HCT116 (cell line): ENCODE measurements around the gene TBC1D1. TPM values are rescaled to one million over a fixed set of nuclear protein-coding genes. Genes with fewer than 3 reads are reported as not detected.
A peak's percentile ranks its signal among the peaks of the same experiment; 100 is the strongest.

Source experiments
- ATAC-seq: fragments of 200-7000 bp; cut with Tn5 transposase; 2 replicates; pipeline ENCODE4 v1.9.1; 2020; ENCODE audit warnings: mild to moderate bottlenecking, moderate library complexity
- BruUV-seq: library from RNA; stranded (reverse); fragments of 400-500 nt; replicated peaks from 2 replicates; lab custom pipeline; 2021; lab: Mats Ljungman, UMichigan
- CTCF ChIA-PET: fragments of 300-600 bp; sonication (Branson Sonifier 250); formaldehyde crosslinking; loops from one replicate; lab custom pipeline; 2021; ENCODE audit warnings: antibody characterized with exemption; lab: Charles Lee
- POLR2A ChIA-PET: fragments of 300-600, 350-600 bp; sonication (Branson Sonifier 250); formaldehyde crosslinking; loops from one replicate; lab custom pipeline; 2021; ENCODE audit warnings: antibody characterized with exemption; lab: Charles Lee
- RAD21 ChIA-PET, 2 experiments: fragments of 300-600 bp; sonication (Branson Sonifier 250); formaldehyde crosslinking; loops; one replicate each; lab custom pipeline; 2023; ENCODE audit warnings: low total read pairs in 2 of 2; ENCODE audit not compliant: uncharacterized antibody in 2 of 2, unreplicated experiment in 2 of 2, low non-redundant PET in 1 of 2; lab: Charles Lee
- DNase-seq: peaks from one replicate; pipeline ENCODE4 v3.0.0-alpha.2; 2010; ENCODE audit warnings: low read depth, low spot score
- H2AFZ ChIP-seq: fragments of 200-600 bp; shearing (Covaris generic), sonication (generic); 2 replicates; pipeline ENCODE4 v1.6.1; 2017; ENCODE audit warnings: low read depth, mixed run types, mixed read lengths, antibody characterized with exemption, low read length; ENCODE audit not compliant: poor library complexity, severe bottlenecking
- H3K27ac ChIP-seq: 2 replicates; pipeline ENCODE4 v1.5.1; 2012; ENCODE audit warnings: low read depth, low read length
- H3K27me3 ChIP-seq: fragments of 200-600 bp; sonication (generic); 2 replicates; pipeline ENCODE4 v1.6.1; 2016; ENCODE audit warnings: mixed run types, low read length, mixed read lengths; ENCODE audit not compliant: insufficient read depth
- H3K36me3 ChIP-seq, 2 experiments: fragments of 200-500 bp in 1 of 2; fragments of 200-600 bp in 1 of 2; sonication (Bioruptor generic) in 1 of 2; sonication (generic) in 1 of 2; 2 replicates each; pipeline versions ENCODE4 v1.5.1 to v1.6.1; 2014 to 2016; ENCODE audit warnings: low read length in 2 of 2, inconsistent platforms in 1 of 2, mixed read lengths in 1 of 2, mixed run types in 1 of 2; ENCODE audit not compliant: insufficient read depth in 2 of 2, control insufficient read depth in 1 of 2
- H3K4me1 ChIP-seq, 2 experiments: fragments of 200-600 bp in 1 of 2; sonication (generic) in 1 of 2; 2 replicates each; pipeline versions ENCODE4 v1.5.1 to v1.6.1; 2012 to 2017; ENCODE audit warnings: low read length in 2 of 2, inconsistent platforms in 1 of 2, mild to moderate bottlenecking in 1 of 2, mixed read lengths in 1 of 2, mixed run types in 1 of 2, moderate library complexity in 1 of 2; ENCODE audit not compliant: insufficient read depth in 2 of 2, control insufficient read depth in 1 of 2
- H3K4me2 ChIP-seq: fragments of 200-600 bp; sonication (generic); 2 replicates; pipeline ENCODE4 v1.6.1; 2017; ENCODE audit warnings: mixed run types, low read length, mixed read lengths
- H3K4me3 ChIP-seq, 2 experiments: fragments of 200-600 bp in 1 of 2; sonication (generic) in 1 of 2; replicated peaks in 1 of 2; 2 replicates each; pipeline ENCODE4 v1.5.1; 2011 to 2016; ENCODE audit warnings: low read length in 2 of 2, control low read depth in 1 of 2, low read depth in 1 of 2, mild to moderate bottlenecking in 1 of 2, mixed read lengths in 1 of 2, mixed run types in 1 of 2
- H3K79me2 ChIP-seq: fragments of 200-600 bp; sonication (generic); 2 replicates; pipeline ENCODE4 v1.6.1; 2017; ENCODE audit warnings: mild to moderate bottlenecking, mixed run types, low read length, moderate library complexity, mixed read lengths; ENCODE audit not compliant: insufficient read depth
- H3K9ac ChIP-seq: fragments of 200-600 bp; sonication (generic); 2 replicates; pipeline ENCODE4 v1.6.1; 2016; ENCODE audit warnings: low read length, mixed read lengths
- H3K9me2 ChIP-seq: fragments of 200-600 bp; sonication (generic), shearing (Covaris generic); 2 replicates; pipeline ENCODE4 v1.6.1; 2017; ENCODE audit warnings: mixed run types, mild to moderate bottlenecking, moderate library complexity; ENCODE audit not compliant: insufficient read depth
- H3K9me3 ChIP-seq, 2 experiments: fragments of 200-500 bp in 1 of 2; fragments of 200-600 bp in 1 of 2; sonication (Bioruptor generic) in 1 of 2; sonication (generic) in 1 of 2; 2 replicates each; pipeline ENCODE4 v1.6.1; 2014 to 2017; ENCODE audit warnings: low read length in 2 of 2, mixed read lengths in 2 of 2, inconsistent platforms in 1 of 2, low read depth in 1 of 2, mild to moderate bottlenecking in 1 of 2, mixed run types in 1 of 2, moderate library complexity in 1 of 2; ENCODE audit not compliant: control insufficient read depth in 1 of 2, insufficient read depth in 1 of 2
- H4K20me1 ChIP-seq: fragments of 200-600 bp; sonication (generic), shearing (Covaris generic); 2 replicates; pipeline ENCODE4 v1.6.1; 2017; ENCODE audit warnings: mixed run types, mild to moderate bottlenecking, moderate library complexity; ENCODE audit not compliant: insufficient read depth
- ELF1 ChIP-seq: IDR thresholded peaks from 2 replicates; pipeline ENCODE4 v1.6.1; 2012; ENCODE audit warnings: low read depth, borderline replicate concordance
- EZH2phosphoT487 ChIP-seq: fragments of 200-600 bp; IDR thresholded peaks from 2 replicates; pipeline ENCODE4 v1.6.1; 2018; ENCODE audit warnings: antibody characterized with exemption, borderline replicate concordance
- FOSL1 ChIP-seq: IDR thresholded peaks from 2 replicates; pipeline ENCODE4 v1.6.1; 2012; ENCODE audit warnings: low read depth
- JUND ChIP-seq: IDR thresholded peaks from 2 replicates; pipeline ENCODE4 v1.6.1; 2012
- POLR2A ChIP-seq: IDR thresholded peaks from 2 replicates; pipeline ENCODE4 v1.7.0; 2011; ENCODE audit warnings: borderline replicate concordance; ENCODE audit not compliant: insufficient read depth, insufficient read length; ENCODE audit errors: extremely low read depth
- POLR2AphosphoS5 ChIP-seq: IDR thresholded peaks from 2 replicates; pipeline ENCODE4 v1.6.1; 2011; ENCODE audit warnings: mild to moderate bottlenecking, low read depth, low read length, moderate library complexity
- RAD21 ChIP-seq: IDR thresholded peaks from 2 replicates; pipeline ENCODE4 v1.6.1; 2012; ENCODE audit warnings: low read depth, mild to moderate bottlenecking
- SP1 ChIP-seq: IDR thresholded peaks from 2 replicates; pipeline ENCODE4 v1.6.1; 2012; ENCODE audit warnings: low read depth
- TCF7L2 ChIP-seq: IDR thresholded peaks from 2 replicates; pipeline ENCODE4 v1.7.0; 2011; ENCODE audit warnings: borderline replicate concordance, inconsistent platforms; ENCODE audit not compliant: insufficient read depth, insufficient read length; ENCODE audit errors: extremely low read depth
- YY1 ChIP-seq: IDR thresholded peaks from 2 replicates; pipeline ENCODE4 v1.6.1; 2011; ENCODE audit warnings: low read length, low read depth, moderate library complexity, mild to moderate bottlenecking; ENCODE audit not compliant: insufficient replicate concordance; ENCODE audit errors: extremely low read depth
- ZNF274 ChIP-seq: fragments of 200-500 bp; sonication (Bioruptor generic); IDR thresholded peaks from 2 replicates; pipeline ENCODE4 v1.6.1; 2014; ENCODE audit warnings: mild to moderate bottlenecking, low read depth, low read length, inconsistent platforms
- intact Hi-C: fragments of 100-400 bp; cut with micrococcal nuclease; formaldehyde crosslinking; loops from 2 replicates; pipeline ENCODE4 v1.10.0; 2022
- total RNA-seq: library from RNA; stranded (reverse); gene quantifications from one replicate; pipeline ENCODE4 v1.2.1, GENCODE V29; 2021; ENCODE audit not compliant: unreplicated experiment
- TF ChIP-seq, protein P1 (sequence below), 3 experiments: fragments of 200-600 bp in 1 of 3; sonication (generic) in 1 of 3; IDR thresholded peaks in 2 of 3; conservative IDR thresholded peaks in 1 of 3; 2 replicates each; pipeline ENCODE4 v1.5.1; 2012 to 2017; ENCODE audit warnings: low read depth in 2 of 3, low read length in 2 of 3, antibody characterized with exemption in 1 of 3, borderline replicate concordance in 1 of 3, control low read depth in 1 of 3, mild to moderate bottlenecking in 1 of 3, mixed read lengths in 1 of 3, mixed run types in 1 of 3, moderate library complexity in 1 of 3; ENCODE audit not compliant: insufficient read depth in 1 of 3
- TF ChIP-seq, protein P2 (sequence below): IDR thresholded peaks from 2 replicates; pipeline ENCODE4 v1.6.1; 2012
- TF ChIP-seq, protein P3 (sequence below): IDR thresholded peaks from 2 replicates; pipeline ENCODE4 v1.6.1; 2012
- TF ChIP-seq, protein P4 (sequence below): IDR thresholded peaks from 2 replicates; pipeline ENCODE4 v1.6.1; 2012; ENCODE audit warnings: low read depth

TBC1D1 gene
- total RNA-seq, 1 experiment from 2014 or later = 82.7 TPM

DNA sequence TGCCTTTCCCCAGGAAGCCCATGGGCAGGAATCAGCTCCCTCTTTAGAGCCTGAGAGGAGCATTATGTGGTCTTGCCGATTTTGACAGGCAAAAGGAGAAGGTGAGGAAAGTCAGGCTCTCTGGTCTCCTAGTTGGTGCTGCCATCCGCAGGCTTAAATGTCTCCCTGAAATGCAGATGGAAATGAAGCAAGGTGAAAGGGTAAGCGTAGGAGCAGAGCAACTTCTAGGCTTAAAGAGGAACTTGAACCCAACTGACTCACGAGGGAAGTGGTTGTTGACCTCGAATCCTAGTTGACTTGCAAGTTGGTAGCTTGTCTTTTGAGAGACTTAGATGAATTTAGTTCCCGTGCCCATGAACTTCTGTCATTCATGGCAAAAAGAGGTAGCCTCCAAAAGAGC, 275.2 kb downstream of the TBC1D1 start (continued):
- no peak for TF ChIP-seq JUND
- TF ChIP-seq FOSL1 = no peak
- no peak for TF ChIP-seq ZNF274
- no peak for TF ChIP-seq EZH2phosphoT487
- TF ChIP-seq, protein P1, sequence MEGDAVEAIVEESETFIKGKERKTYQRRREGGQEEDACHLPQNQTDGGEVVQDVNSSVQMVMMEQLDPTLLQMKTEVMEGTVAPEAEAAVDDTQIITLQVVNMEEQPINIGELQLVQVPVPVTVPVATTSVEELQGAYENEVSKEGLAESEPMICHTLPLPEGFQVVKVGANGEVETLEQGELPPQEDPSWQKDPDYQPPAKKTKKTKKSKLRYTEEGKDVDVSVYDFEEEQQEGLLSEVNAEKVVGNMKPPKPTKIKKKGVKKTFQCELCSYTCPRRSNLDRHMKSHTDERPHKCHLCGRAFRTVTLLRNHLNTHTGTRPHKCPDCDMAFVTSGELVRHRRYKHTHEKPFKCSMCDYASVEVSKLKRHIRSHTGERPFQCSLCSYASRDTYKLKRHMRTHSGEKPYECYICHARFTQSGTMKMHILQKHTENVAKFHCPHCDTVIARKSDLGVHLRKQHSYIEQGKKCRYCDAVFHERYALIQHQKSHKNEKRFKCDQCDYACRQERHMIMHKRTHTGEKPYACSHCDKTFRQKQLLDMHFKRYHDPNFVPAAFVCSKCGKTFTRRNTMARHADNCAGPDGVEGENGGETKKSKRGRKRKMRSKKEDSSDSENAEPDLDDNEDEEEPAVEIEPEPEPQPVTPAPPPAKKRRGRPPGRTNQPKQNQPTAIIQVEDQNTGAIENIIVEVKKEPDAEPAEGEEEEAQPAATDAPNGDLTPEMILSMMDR (IDR thresholded peaks at IDR 0.05 in 2 of 3, conservative IDR thresholded peaks at IDR 0.05 in 1 of 3; ENCODE audit: borderline replicate concordance in 1 of 3, insufficient read depth in 1 of 3, low read depth in 2 of 3, low read length in 2 of 3) = peak in 2 of 3 experiments; percentile 34; a peak in 3 of 6 replicates
- TF ChIP-seq ELF1 = no peak
- TF ChIP-seq, protein P2, sequence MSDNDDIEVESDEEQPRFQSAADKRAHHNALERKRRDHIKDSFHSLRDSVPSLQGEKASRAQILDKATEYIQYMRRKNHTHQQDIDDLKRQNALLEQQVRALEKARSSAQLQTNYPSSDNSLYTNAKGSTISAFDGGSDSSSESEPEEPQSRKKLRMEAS = no peak
- TF ChIP-seq, protein P3, sequence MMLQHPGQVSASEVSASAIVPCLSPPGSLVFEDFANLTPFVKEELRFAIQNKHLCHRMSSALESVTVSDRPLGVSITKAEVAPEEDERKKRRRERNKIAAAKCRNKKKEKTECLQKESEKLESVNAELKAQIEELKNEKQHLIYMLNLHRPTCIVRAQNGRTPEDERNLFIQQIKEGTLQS = no peak

DNA sequence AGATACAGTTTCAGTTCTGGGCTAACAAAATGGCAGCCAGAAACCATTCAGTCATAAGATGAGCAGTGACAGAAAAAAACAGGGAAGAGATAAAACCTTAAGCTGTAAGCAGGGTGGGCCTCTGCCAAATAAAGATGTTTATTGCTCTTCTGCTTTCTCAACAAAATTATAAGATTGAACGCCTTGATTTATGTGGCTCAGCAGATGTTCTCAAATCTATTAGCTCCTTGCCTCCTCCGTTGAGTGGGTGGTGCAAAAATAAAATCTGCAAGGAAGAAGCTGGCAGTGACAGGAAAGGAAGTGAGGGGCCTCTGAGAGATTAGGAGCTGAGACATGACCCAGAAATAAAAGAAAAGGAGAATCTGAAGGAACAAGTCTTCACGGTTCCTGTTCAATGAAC, 275.9 kb downstream of the TBC1D1 start:
- DNase-seq (no peak), ATAC-seq (no peak)
- no peaks in the 10 kb centered on the region for H3K9me2 ChIP-seq
- H3K27me3 ChIP-seq = no peaks in the 10 kb centered on the region
- no peak overlapping the region for H3K27ac ChIP-seq
- CTCF ChIA-PET = no interaction called here
- POLR2A ChIA-PET = no interaction called here
- H3K36me3 ChIP-seq = no peaks in the 10 kb centered on the region
- H2AFZ ChIP-seq = no peak overlapping the region
- H3K4me3 ChIP-seq = no peak overlapping the region
- no peak overlapping the region for H3K4me2 ChIP-seq
- BruUV-seq = no TSS peak
- no peaks in the 10 kb centered on the region for H3K79me2 ChIP-seq
- no peak overlapping the region for H3K9ac ChIP-seq
- H3K4me1 ChIP-seq = peaks cover 20 to 30% of the 10 kb centered on the region in 2 experiments
- RAD21 ChIA-PET = no interaction called here
- no peaks in the 10 kb centered on the region for H4K20me1 ChIP-seq
- intact Hi-C loops = loop anchor here (10.0 kb wide), 2 partner anchors 192 to 688 kb away; partner anchors contain the start of gene TLR6
- H3K9me3 ChIP-seq = peaks cover 0 to 4% of the 10 kb centered on the region in 2 experiments; a peak in 1 of 4 replicates
- no peak for TF ChIP-seq JUND
- TF ChIP-seq, protein P4, sequence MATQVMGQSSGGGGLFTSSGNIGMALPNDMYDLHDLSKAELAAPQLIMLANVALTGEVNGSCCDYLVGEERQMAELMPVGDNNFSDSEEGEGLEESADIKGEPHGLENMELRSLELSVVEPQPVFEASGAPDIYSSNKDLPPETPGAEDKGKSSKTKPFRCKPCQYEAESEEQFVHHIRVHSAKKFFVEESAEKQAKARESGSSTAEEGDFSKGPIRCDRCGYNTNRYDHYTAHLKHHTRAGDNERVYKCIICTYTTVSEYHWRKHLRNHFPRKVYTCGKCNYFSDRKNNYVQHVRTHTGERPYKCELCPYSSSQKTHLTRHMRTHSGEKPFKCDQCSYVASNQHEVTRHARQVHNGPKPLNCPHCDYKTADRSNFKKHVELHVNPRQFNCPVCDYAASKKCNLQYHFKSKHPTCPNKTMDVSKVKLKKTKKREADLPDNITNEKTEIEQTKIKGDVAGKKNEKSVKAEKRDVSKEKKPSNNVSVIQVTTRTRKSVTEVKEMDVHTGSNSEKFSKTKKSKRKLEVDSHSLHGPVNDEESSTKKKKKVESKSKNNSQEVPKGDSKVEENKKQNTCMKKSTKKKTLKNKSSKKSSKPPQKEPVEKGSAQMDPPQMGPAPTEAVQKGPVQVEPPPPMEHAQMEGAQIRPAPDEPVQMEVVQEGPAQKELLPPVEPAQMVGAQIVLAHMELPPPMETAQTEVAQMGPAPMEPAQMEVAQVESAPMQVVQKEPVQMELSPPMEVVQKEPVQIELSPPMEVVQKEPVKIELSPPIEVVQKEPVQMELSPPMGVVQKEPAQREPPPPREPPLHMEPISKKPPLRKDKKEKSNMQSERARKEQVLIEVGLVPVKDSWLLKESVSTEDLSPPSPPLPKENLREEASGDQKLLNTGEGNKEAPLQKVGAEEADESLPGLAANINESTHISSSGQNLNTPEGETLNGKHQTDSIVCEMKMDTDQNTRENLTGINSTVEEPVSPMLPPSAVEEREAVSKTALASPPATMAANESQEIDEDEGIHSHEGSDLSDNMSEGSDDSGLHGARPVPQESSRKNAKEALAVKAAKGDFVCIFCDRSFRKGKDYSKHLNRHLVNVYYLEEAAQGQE = no peak
- no peak for TF ChIP-seq SP1
- no peak for TF ChIP-seq POLR2AphosphoS5
- TF ChIP-seq, protein P3 = no peak
- TF ChIP-seq, protein P1 (IDR thresholded peaks at IDR 0.05 in 2 of 3, conservative IDR thresholded peaks at IDR 0.05 in 1 of 3; ENCODE audit: borderline replicate concordance in 1 of 3, insufficient read depth in 1 of 3, low read depth in 2 of 3, low read length in 2 of 3) = no peak
- no peak for TF ChIP-seq POLR2A
- no peak for TF ChIP-seq TCF7L2
- no peak for TF ChIP-seq RAD21
- TF ChIP-seq, protein P2 = no peak
- TF ChIP-seq YY1 = no peak
